H1 (cell line): ENCODE data around the gene DBH. TPM values are rescaled to one million over a fixed set of nuclear protein-coding genes. Genes with fewer than 3 reads are reported as not detected.

Experiments
- CTCF ChIA-PET: fragments of 300-600 bp; sonication (Branson Sonifier 250); formaldehyde crosslinking; loops from one replicate; lab custom pipeline; 2021; ENCODE audit not compliant: partially characterized antibody; lab: Charles Lee
- POLR2A ChIA-PET: fragments of 300-600 bp; sonication (Branson Sonifier 250); formaldehyde crosslinking; loops from one replicate; lab custom pipeline; 2021; ENCODE audit warnings: inconsistent platforms; ENCODE audit not compliant: partially characterized antibody; lab: Charles Lee
- DNase-seq, 2 experiments: peaks; one replicate each; pipeline versions ENCODE4 v3.0.0 to v3.0.0-alpha.2; 2010 to 2022; ENCODE audit warnings: low spot score in 2 of 2, low read depth in 1 of 2, mixed read lengths in 1 of 2
- FAIRE-seq: peaks from 2 replicates; lab custom pipeline; 2011; peaks lifted over from hg19 to GRCh38; lab: Jason Lieb, UNC
- H2AFZ ChIP-seq: 2 replicates; pipeline ENCODE4 v1.8.1; 2012; ENCODE audit warnings: low read length, inconsistent platforms
- H2AK5ac ChIP-seq: 2 replicates; pipeline ENCODE4 v1.6.1; 2013; ENCODE audit warnings: low read depth, low read length
- H2BK120ac ChIP-seq: replicated peaks from 2 replicates; pipeline ENCODE3; 2013; ENCODE audit warnings: low read depth, low read length, inconsistent platforms
- H2BK12ac ChIP-seq: 2 replicates; pipeline ENCODE4 v1.6.1; 2013; ENCODE audit warnings: low read depth, low read length
- H2BK15ac ChIP-seq: 2 replicates; pipeline ENCODE4 v1.6.1; 2013; ENCODE audit warnings: low read length
- H2BK20ac ChIP-seq: 2 replicates; pipeline ENCODE4 v1.6.1; 2013; ENCODE audit warnings: low read length
- H2BK5ac ChIP-seq: 2 replicates; pipeline ENCODE4 v1.6.1; 2013; ENCODE audit warnings: low read depth, low read length
- H3K14ac ChIP-seq: 2 replicates; pipeline ENCODE4 v1.6.1; 2013; ENCODE audit warnings: inconsistent platforms; ENCODE audit not compliant: insufficient read length
- H3K18ac ChIP-seq: 2 replicates; pipeline ENCODE4 v1.6.1; 2013; ENCODE audit warnings: low read length; ENCODE audit errors: extremely low read depth
- H3K23ac ChIP-seq: 2 replicates; pipeline ENCODE4 v1.6.1; 2013; ENCODE audit warnings: inconsistent platforms; ENCODE audit not compliant: insufficient read length
- H3K23me2 ChIP-seq: 2 replicates; pipeline ENCODE4 v1.6.1; 2013; ENCODE audit warnings: low read depth, low read length
- H3K27ac ChIP-seq: 2 replicates; pipeline ENCODE4 v1.6.1; 2011; ENCODE audit warnings: low read depth, low read length, inconsistent platforms
- H3K27me3 ChIP-seq, 4 experiments: replicated peaks in 1 of 4; 1 replicate in 1 of 4; 2 replicates in 3 of 4; pipeline versions ENCODE4 v1.6.1 to v1.8.1; 2011 to 2013; ENCODE audit warnings: low read length in 3 of 4, mild to moderate bottlenecking in 3 of 4, inconsistent platforms in 2 of 4, mixed read lengths in 2 of 4, moderate library complexity in 1 of 4; ENCODE audit not compliant: control insufficient read depth in 3 of 4, insufficient read depth in 3 of 4; ENCODE audit errors: extremely low read depth in 1 of 4
- H3K36me3 ChIP-seq, 4 experiments: 2 replicates each; pipeline versions ENCODE4 v1.6.1 to v1.8.1; 2011 to 2013; ENCODE audit warnings: mild to moderate bottlenecking in 4 of 4, low read length in 3 of 4, moderate library complexity in 2 of 4, control low read depth in 1 of 4, inconsistent platforms in 1 of 4; ENCODE audit not compliant: insufficient read depth in 4 of 4, control insufficient read depth in 2 of 4
- H3K4ac ChIP-seq: replicated peaks from 2 replicates; pipeline ENCODE3; 2013; ENCODE audit warnings: low read length, low read depth, mixed read lengths, inconsistent platforms; ENCODE audit not compliant: insufficient read length
- H3K4me1 ChIP-seq, 4 experiments: replicated peaks in 1 of 4; 1 replicate in 1 of 4; 2 replicates in 3 of 4; pipeline versions ENCODE4 v1.6.1 to v1.8.1; 2011 to 2013; ENCODE audit warnings: low read length in 3 of 4, inconsistent platforms in 2 of 4, mixed read lengths in 1 of 4; ENCODE audit not compliant: insufficient read depth in 4 of 4, control insufficient read depth in 3 of 4
- H3K4me2 ChIP-seq, 2 experiments: 2 replicates each; pipeline versions ENCODE4 v1.6.1 to v1.8.1; 2011 to 2013; ENCODE audit warnings: low read depth in 2 of 2, low read length in 2 of 2, control low read depth in 1 of 2, inconsistent platforms in 1 of 2, mild to moderate bottlenecking in 1 of 2; ENCODE audit not compliant: insufficient read depth in 1 of 2
- H3K4me3 ChIP-seq, 4 experiments: fragments of 200-600, 300-600 bp in 1 of 4; sonication (generic), shearing (Covaris generic), sonication (Bioruptor Twin) in 1 of 4; 2 replicates each; pipeline versions ENCODE4 v1.5.1 to v1.8.1; 2011 to 2016; ENCODE audit warnings: low read length in 4 of 4, low read depth in 3 of 4, control low read depth in 2 of 4, inconsistent platforms in 2 of 4, mild to moderate bottlenecking in 2 of 4, mixed read lengths in 1 of 4, moderate library complexity in 1 of 4; ENCODE audit not compliant: insufficient read depth in 2 of 4; ENCODE audit errors: extremely low read depth in 1 of 4
- H3K56ac ChIP-seq: replicated peaks from 2 replicates; pipeline ENCODE3; 2013; ENCODE audit warnings: low read depth, mild to moderate bottlenecking, mixed read lengths, low read length, inconsistent platforms; ENCODE audit not compliant: insufficient read length
- H3K79me1 ChIP-seq: 2 replicates; pipeline ENCODE4 v1.6.1; 2013; ENCODE audit warnings: low read depth, low read length, control low read depth
- H3K79me2 ChIP-seq, 2 experiments: 2 replicates each; pipeline versions ENCODE4 v1.6.1 to v1.8.1; 2012 to 2013; ENCODE audit warnings: low read length in 2 of 2, mild to moderate bottlenecking in 2 of 2, inconsistent platforms in 1 of 2; ENCODE audit not compliant: insufficient read depth in 2 of 2, control insufficient read depth in 1 of 2
- H3K9ac ChIP-seq, 4 experiments: replicated peaks in 1 of 4; 1 replicate in 1 of 4; 2 replicates in 3 of 4; pipeline versions ENCODE4 v1.6.1 to v1.8.1; 2011 to 2013; ENCODE audit warnings: low read depth in 3 of 4, low read length in 3 of 4, control low read depth in 2 of 4, mild to moderate bottlenecking in 2 of 4, moderate library complexity in 2 of 4, inconsistent platforms in 1 of 4; ENCODE audit errors: extremely low read depth in 1 of 4
- H3K9me3 ChIP-seq, 2 experiments: 2 replicates each; pipeline versions ENCODE4 v1.6.1 to v1.8.1; 2012 to 2013; ENCODE audit warnings: mild to moderate bottlenecking in 2 of 2, moderate library complexity in 2 of 2, control low read depth in 1 of 2, inconsistent platforms in 1 of 2, low read depth in 1 of 2, low read length in 1 of 2, mixed read lengths in 1 of 2; ENCODE audit not compliant: insufficient read depth in 2 of 2
- H4K20me1 ChIP-seq, 2 experiments: replicated peaks in 1 of 2; 2 replicates each; pipeline versions ENCODE3 to v1.8.1; 2011 to 2013; ENCODE audit warnings: inconsistent platforms in 2 of 2, low read length in 2 of 2, mild to moderate bottlenecking in 1 of 2; ENCODE audit not compliant: insufficient read depth in 2 of 2, control insufficient read depth in 1 of 2
- H4K5ac ChIP-seq: 2 replicates; pipeline ENCODE4 v1.6.1; 2013; ENCODE audit warnings: low read length, low read depth, mixed read lengths, inconsistent platforms; ENCODE audit not compliant: insufficient read length
- H4K8ac ChIP-seq: 2 replicates; pipeline ENCODE4 v1.8.0; 2013; ENCODE audit warnings: mild to moderate bottlenecking, moderate library complexity, low read length, inconsistent platforms; ENCODE audit not compliant: insufficient read depth; ENCODE audit errors: extremely low read depth
- H4K91ac ChIP-seq: replicated peaks from 2 replicates; pipeline ENCODE3; 2013; ENCODE audit warnings: low read length, mixed read lengths, inconsistent platforms; ENCODE audit not compliant: insufficient read length
- EGR1 ChIP-seq: IDR thresholded peaks from 2 replicates; pipeline ENCODE4 v1.6.1; 2011; ENCODE audit warnings: low read depth, low read length, borderline replicate concordance
- GTF2F1 ChIP-seq: IDR thresholded peaks from 2 replicates; pipeline ENCODE4 v1.6.1; 2012; ENCODE audit warnings: low read depth, low read length, improper control_type of control experiment, borderline replicate concordance
- HDAC6 ChIP-seq: IDR thresholded peaks from one replicate; pipeline ENCODE4 v1.7.1; 2012; ENCODE audit warnings: low read depth, mild to moderate bottlenecking, inconsistent platforms, low read length, moderate library complexity
- KDM4A ChIP-seq: IDR thresholded peaks from one replicate; pipeline ENCODE4 v1.7.1; 2012; ENCODE audit warnings: low read depth, mild to moderate bottlenecking, moderate library complexity, low read length, inconsistent platforms; ENCODE audit not compliant: severe bottlenecking
- NRF1 ChIP-seq: IDR thresholded peaks from 2 replicates; pipeline ENCODE4 v1.6.1; 2011; ENCODE audit warnings: mild to moderate bottlenecking, low read depth, low read length, improper control_type of control experiment
- POLR2AphosphoS5 ChIP-seq: IDR thresholded peaks from 2 replicates; pipeline ENCODE4 v1.6.1; 2011; ENCODE audit warnings: low read depth, low read length
- POU5F1 ChIP-seq: IDR thresholded peaks from 2 replicates; pipeline ENCODE4 v1.6.1; 2011; ENCODE audit warnings: low read depth, mild to moderate bottlenecking, low read length, moderate library complexity
- RFX5 ChIP-seq: IDR thresholded peaks from 2 replicates; pipeline ENCODE4 v1.6.1; 2011; ENCODE audit warnings: low read depth, low read length, improper control_type of control experiment, borderline replicate concordance
- RNF2 ChIP-seq: fragments of 200-900, 300-1000 bp; sonication (generic); IDR thresholded peaks from 2 replicates; pipeline ENCODE4 v1.7.1; 2016; ENCODE audit warnings: borderline replicate concordance, low read depth, mild to moderate bottlenecking, antibody characterized with exemption, low read length; ENCODE audit not compliant: poor library complexity, severe bottlenecking; ENCODE audit errors: missing control alignments
- SIRT6 ChIP-seq: IDR thresholded peaks from one replicate; pipeline ENCODE4 v1.7.1; 2012; ENCODE audit warnings: low read length, inconsistent platforms
- SIX5 ChIP-seq: IDR thresholded peaks from 2 replicates; pipeline ENCODE4 v1.6.1; 2011; ENCODE audit warnings: mild to moderate bottlenecking, low read depth, low read length
- WGBS, 2 experiments: shearing (Covaris generic) in 1 of 2; methylation state at CpG; one replicate each; pipeline versions ENCODE4 v1.1.6 to v1.1.7; 2013 to 2015; ENCODE audit warnings: low lambda C conversion rate in 2 of 2, mixed read lengths in 2 of 2, inconsistent platforms in 1 of 2, low coverage in 1 of 2, missing lambda C conversion rate in 1 of 2; ENCODE audit not compliant: insufficient replicate concordance in 2 of 2, insufficient coverage in 1 of 2, insufficient read length in 1 of 2; ENCODE audit errors: extremely low coverage in 1 of 2, missing lambda C conversion rate in 1 of 2; 5-methylcytosine and 5-hydroxymethylcytosine counted together
- polyA plus RNA-seq, 7 experiments: library from polyadenylated mRNA; depleted of rRNA in 3 of 7; stranded (reverse) in 5 of 7; unstranded in 2 of 7; fragments of >200 nt in 5 of 7; fragments of 200-250 nt in 2 of 7; gene quantifications; 1 replicate in 5 of 7; 2 replicates in 1 of 7; 4 replicates in 1 of 7; pipeline versions ENCODE4 v1.2.1 to v1.2.3, GENCODE V29; 2011 to 2013; ENCODE audit warnings: missing spikeins in 2 of 7, mixed read lengths in 2 of 7
- total RNA-seq: library from RNA; stranded (reverse); fragmentation: NEBNext Ultra II Directional; extraction: Animal tissue kit (Norgen Biotek cat#: 25700); gene quantifications from 2 replicates; pipeline ENCODE4 v1.2.1, GENCODE V29; 2021
- TF ChIP-seq, protein P1 (sequence below): IDR thresholded peaks from 2 replicates; pipeline ENCODE4 v1.6.1; 2012; ENCODE audit warnings: low read length, inconsistent platforms

Gene DBH
- total and polyA plus RNA-seq, 2 of the 8 experiments (the other 6 are each of a cell fraction or from before 2014, with no cell fraction given) = 0.18 TPM; not detected in 1

DNA sequence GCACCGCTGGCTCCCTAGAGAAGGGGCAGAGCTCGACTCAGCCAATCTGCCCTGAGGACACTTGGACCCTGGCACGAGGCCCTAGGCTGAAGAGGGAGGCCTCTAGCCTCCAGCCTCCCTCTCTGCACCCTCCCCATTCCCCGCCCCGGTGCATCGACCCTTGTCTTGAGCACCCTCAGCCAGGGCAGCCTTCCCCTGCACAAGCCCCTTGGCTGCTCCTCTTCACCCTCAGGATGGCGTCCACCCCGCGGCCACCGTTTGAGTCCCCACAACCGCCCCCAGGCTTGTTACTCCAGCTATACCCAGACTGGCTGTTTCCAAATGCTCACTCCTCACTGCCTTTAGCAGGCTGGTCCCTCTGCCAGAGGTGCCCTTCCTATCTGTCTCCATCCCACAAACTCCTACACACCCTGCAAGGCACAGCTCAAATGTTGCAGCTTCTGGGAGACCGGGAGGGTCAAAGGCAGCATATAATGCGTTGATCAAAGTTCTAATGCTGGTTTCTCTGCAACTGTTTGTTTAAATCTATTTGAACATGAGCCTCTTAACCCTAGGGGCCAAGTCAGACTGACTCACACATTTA lies 20.5 kb upstream of the DBH start:
- Histone ChIP-seq H2AK5ac (no peak overlapping the region), H3K9me3 (no peaks in the 10 kb centered on the region), H3K4me3 (no peak overlapping the region), H4K5ac (no peak overlapping the region), H3K79me2 (no peaks in the 10 kb centered on the region), H4K20me1 (no peaks in the 10 kb centered on the region), H3K4me2 (no peak overlapping the region), H3K18ac (no peak overlapping the region), H2AFZ (no peak overlapping the region), H3K79me1 (no peaks in the 10 kb centered on the region), H3K4me1 (no peaks in the 10 kb centered on the region), H3K27ac (no peak overlapping the region), H3K9ac (no peak overlapping the region), H2BK5ac (no peak overlapping the region), H2BK15ac (no peak overlapping the region), H4K8ac (no peak overlapping the region), H3K23me2 (no peaks in the 10 kb centered on the region), H3K27me3 (peaks cover 0 to 6% (median 1%) of the 10 kb centered on the region in 4 experiments; a peak in 4 of 7 replicates), H3K14ac (no peak overlapping the region), H2BK20ac (no peak overlapping the region), H4K91ac (no peak overlapping the region), H3K4ac (no peak overlapping the region), H2BK120ac (no peak overlapping the region), H2BK12ac (no peak overlapping the region), H3K36me3 (no peaks in the 10 kb centered on the region), H3K56ac (no peak overlapping the region), H3K23ac (no peak overlapping the region)
- DNase-seq = no peak
- 88% methylated on average over 8 of the region's 13 CpGs; no CpG with 5 or more reads in 1 of the 2 experiments for WGBS, 2 experiments
- FAIRE-seq = no peak
- ChIA-PET POLR2A (interaction anchor here (1.0 to 1.2 kb wide), 2 partner anchors 17 to 273 kb away, joined by 3 read pairs; no protein-coding TSS in a partner anchor), CTCF (interaction anchor here (0.6 to 1.9 kb wide), 5 partner anchors 14 to 100 kb away, joined by 3 to 6 read pairs (median 3); no protein-coding TSS in a partner anchor)
- TF ChIP-seq POLR2AphosphoS5 = no peak
- TF ChIP-seq EGR1 = no peak
- TF ChIP-seq KDM4A = no peak
- no peak for TF ChIP-seq SIX5
- no peak for TF ChIP-seq HDAC6
- TF ChIP-seq POU5F1 = no peak
- no peak for TF ChIP-seq RNF2
- no peak for TF ChIP-seq NRF1
- TF ChIP-seq, protein P1, sequence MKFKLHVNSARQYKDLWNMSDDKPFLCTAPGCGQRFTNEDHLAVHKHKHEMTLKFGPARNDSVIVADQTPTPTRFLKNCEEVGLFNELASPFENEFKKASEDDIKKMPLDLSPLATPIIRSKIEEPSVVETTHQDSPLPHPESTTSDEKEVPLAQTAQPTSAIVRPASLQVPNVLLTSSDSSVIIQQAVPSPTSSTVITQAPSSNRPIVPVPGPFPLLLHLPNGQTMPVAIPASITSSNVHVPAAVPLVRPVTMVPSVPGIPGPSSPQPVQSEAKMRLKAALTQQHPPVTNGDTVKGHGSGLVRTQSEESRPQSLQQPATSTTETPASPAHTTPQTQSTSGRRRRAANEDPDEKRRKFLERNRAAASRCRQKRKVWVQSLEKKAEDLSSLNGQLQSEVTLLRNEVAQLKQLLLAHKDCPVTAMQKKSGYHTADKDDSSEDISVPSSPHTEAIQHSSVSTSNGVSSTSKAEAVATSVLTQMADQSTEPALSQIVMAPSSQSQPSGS = no peak
- no peak for TF ChIP-seq SIRT6
- no peak for TF ChIP-seq GTF2F1
- TF ChIP-seq RFX5 = no peak
